H1 (cell line): ENCODE data around the gene TNNT1. TPM values are rescaled to one million over a fixed set of nuclear protein-coding genes. Genes with fewer than 3 reads are reported as not detected.

Source experiments
- CTCF ChIA-PET: fragments of 300-600 bp; sonication (Branson Sonifier 250); formaldehyde crosslinking; loops from one replicate; lab custom pipeline; 2021; ENCODE audit not compliant: partially characterized antibody; lab: Charles Lee
- POLR2A ChIA-PET: fragments of 300-600 bp; sonication (Branson Sonifier 250); formaldehyde crosslinking; loops from one replicate; lab custom pipeline; 2021; ENCODE audit warnings: inconsistent platforms; ENCODE audit not compliant: partially characterized antibody; lab: Charles Lee
- DNase-seq, 2 experiments: peaks; one replicate each; pipeline versions ENCODE4 v3.0.0 to v3.0.0-alpha.2; 2010 to 2022; ENCODE audit warnings: low spot score in 2 of 2, low read depth in 1 of 2, mixed read lengths in 1 of 2
- FAIRE-seq: peaks from 2 replicates; lab custom pipeline; 2011; peaks lifted over from hg19 to GRCh38; lab: Jason Lieb, UNC
- H2AFZ ChIP-seq: 2 replicates; pipeline ENCODE4 v1.8.1; 2012; ENCODE audit warnings: low read length, inconsistent platforms
- H2AK5ac ChIP-seq: 2 replicates; pipeline ENCODE4 v1.6.1; 2013; ENCODE audit warnings: low read depth, low read length
- H2BK120ac ChIP-seq: replicated peaks from 2 replicates; pipeline ENCODE3; 2013; ENCODE audit warnings: low read depth, low read length, inconsistent platforms
- H2BK12ac ChIP-seq: 2 replicates; pipeline ENCODE4 v1.6.1; 2013; ENCODE audit warnings: low read depth, low read length
- H2BK15ac ChIP-seq: 2 replicates; pipeline ENCODE4 v1.6.1; 2013; ENCODE audit warnings: low read length
- H2BK20ac ChIP-seq: 2 replicates; pipeline ENCODE4 v1.6.1; 2013; ENCODE audit warnings: low read length
- H2BK5ac ChIP-seq: 2 replicates; pipeline ENCODE4 v1.6.1; 2013; ENCODE audit warnings: low read depth, low read length
- H3K14ac ChIP-seq: 2 replicates; pipeline ENCODE4 v1.6.1; 2013; ENCODE audit warnings: inconsistent platforms; ENCODE audit not compliant: insufficient read length
- H3K18ac ChIP-seq: 2 replicates; pipeline ENCODE4 v1.6.1; 2013; ENCODE audit warnings: low read length; ENCODE audit errors: extremely low read depth
- H3K23ac ChIP-seq: 2 replicates; pipeline ENCODE4 v1.6.1; 2013; ENCODE audit warnings: inconsistent platforms; ENCODE audit not compliant: insufficient read length
- H3K23me2 ChIP-seq: 2 replicates; pipeline ENCODE4 v1.6.1; 2013; ENCODE audit warnings: low read depth, low read length
- H3K27ac ChIP-seq: 2 replicates; pipeline ENCODE4 v1.6.1; 2011; ENCODE audit warnings: low read depth, low read length, inconsistent platforms
- H3K27me3 ChIP-seq, 4 experiments: replicated peaks in 1 of 4; 1 replicate in 1 of 4; 2 replicates in 3 of 4; pipeline versions ENCODE4 v1.6.1 to v1.8.1; 2011 to 2013; ENCODE audit warnings: low read length in 3 of 4, mild to moderate bottlenecking in 3 of 4, inconsistent platforms in 2 of 4, mixed read lengths in 2 of 4, moderate library complexity in 1 of 4; ENCODE audit not compliant: control insufficient read depth in 3 of 4, insufficient read depth in 3 of 4; ENCODE audit errors: extremely low read depth in 1 of 4
- H3K36me3 ChIP-seq, 4 experiments: 2 replicates each; pipeline versions ENCODE4 v1.6.1 to v1.8.1; 2011 to 2013; ENCODE audit warnings: mild to moderate bottlenecking in 4 of 4, low read length in 3 of 4, moderate library complexity in 2 of 4, control low read depth in 1 of 4, inconsistent platforms in 1 of 4; ENCODE audit not compliant: insufficient read depth in 4 of 4, control insufficient read depth in 2 of 4
- H3K4ac ChIP-seq: replicated peaks from 2 replicates; pipeline ENCODE3; 2013; ENCODE audit warnings: low read length, low read depth, mixed read lengths, inconsistent platforms; ENCODE audit not compliant: insufficient read length
- H3K4me1 ChIP-seq, 4 experiments: replicated peaks in 1 of 4; 1 replicate in 1 of 4; 2 replicates in 3 of 4; pipeline versions ENCODE4 v1.6.1 to v1.8.1; 2011 to 2013; ENCODE audit warnings: low read length in 3 of 4, inconsistent platforms in 2 of 4, mixed read lengths in 1 of 4; ENCODE audit not compliant: insufficient read depth in 4 of 4, control insufficient read depth in 3 of 4
- H3K4me2 ChIP-seq, 2 experiments: 2 replicates each; pipeline versions ENCODE4 v1.6.1 to v1.8.1; 2011 to 2013; ENCODE audit warnings: low read depth in 2 of 2, low read length in 2 of 2, control low read depth in 1 of 2, inconsistent platforms in 1 of 2, mild to moderate bottlenecking in 1 of 2; ENCODE audit not compliant: insufficient read depth in 1 of 2
- H3K4me3 ChIP-seq, 4 experiments: fragments of 200-600, 300-600 bp in 1 of 4; sonication (generic), shearing (Covaris generic), sonication (Bioruptor Twin) in 1 of 4; 2 replicates each; pipeline versions ENCODE4 v1.5.1 to v1.8.1; 2011 to 2016; ENCODE audit warnings: low read length in 4 of 4, low read depth in 3 of 4, control low read depth in 2 of 4, inconsistent platforms in 2 of 4, mild to moderate bottlenecking in 2 of 4, mixed read lengths in 1 of 4, moderate library complexity in 1 of 4; ENCODE audit not compliant: insufficient read depth in 2 of 4; ENCODE audit errors: extremely low read depth in 1 of 4
- H3K56ac ChIP-seq: replicated peaks from 2 replicates; pipeline ENCODE3; 2013; ENCODE audit warnings: low read depth, mild to moderate bottlenecking, mixed read lengths, low read length, inconsistent platforms; ENCODE audit not compliant: insufficient read length
- H3K79me1 ChIP-seq: 2 replicates; pipeline ENCODE4 v1.6.1; 2013; ENCODE audit warnings: low read depth, low read length, control low read depth
- H3K79me2 ChIP-seq, 2 experiments: 2 replicates each; pipeline versions ENCODE4 v1.6.1 to v1.8.1; 2012 to 2013; ENCODE audit warnings: low read length in 2 of 2, mild to moderate bottlenecking in 2 of 2, inconsistent platforms in 1 of 2; ENCODE audit not compliant: insufficient read depth in 2 of 2, control insufficient read depth in 1 of 2
- H3K9ac ChIP-seq, 4 experiments: replicated peaks in 1 of 4; 1 replicate in 1 of 4; 2 replicates in 3 of 4; pipeline versions ENCODE4 v1.6.1 to v1.8.1; 2011 to 2013; ENCODE audit warnings: low read depth in 3 of 4, low read length in 3 of 4, control low read depth in 2 of 4, mild to moderate bottlenecking in 2 of 4, moderate library complexity in 2 of 4, inconsistent platforms in 1 of 4; ENCODE audit errors: extremely low read depth in 1 of 4
- H3K9me3 ChIP-seq, 2 experiments: 2 replicates each; pipeline versions ENCODE4 v1.6.1 to v1.8.1; 2012 to 2013; ENCODE audit warnings: mild to moderate bottlenecking in 2 of 2, moderate library complexity in 2 of 2, control low read depth in 1 of 2, inconsistent platforms in 1 of 2, low read depth in 1 of 2, low read length in 1 of 2, mixed read lengths in 1 of 2; ENCODE audit not compliant: insufficient read depth in 2 of 2
- H4K20me1 ChIP-seq, 2 experiments: replicated peaks in 1 of 2; 2 replicates each; pipeline versions ENCODE3 to v1.8.1; 2011 to 2013; ENCODE audit warnings: inconsistent platforms in 2 of 2, low read length in 2 of 2, mild to moderate bottlenecking in 1 of 2; ENCODE audit not compliant: insufficient read depth in 2 of 2, control insufficient read depth in 1 of 2
- H4K5ac ChIP-seq: 2 replicates; pipeline ENCODE4 v1.6.1; 2013; ENCODE audit warnings: low read length, low read depth, mixed read lengths, inconsistent platforms; ENCODE audit not compliant: insufficient read length
- H4K8ac ChIP-seq: 2 replicates; pipeline ENCODE4 v1.8.0; 2013; ENCODE audit warnings: mild to moderate bottlenecking, moderate library complexity, low read length, inconsistent platforms; ENCODE audit not compliant: insufficient read depth; ENCODE audit errors: extremely low read depth
- H4K91ac ChIP-seq: replicated peaks from 2 replicates; pipeline ENCODE3; 2013; ENCODE audit warnings: low read length, mixed read lengths, inconsistent platforms; ENCODE audit not compliant: insufficient read length
- EP300 ChIP-seq, 2 experiments: IDR thresholded peaks; 1 replicate in 1 of 2; 2 replicates in 1 of 2; pipeline ENCODE4 v1.6.1; 2011 to 2012; ENCODE audit warnings: low read depth in 2 of 2, low read length in 2 of 2, mild to moderate bottlenecking in 2 of 2, borderline replicate concordance in 1 of 2, inconsistent platforms in 1 of 2, moderate library complexity in 1 of 2
- FOSL1 ChIP-seq: IDR thresholded peaks from 2 replicates; pipeline ENCODE4 v1.6.1; 2011; ENCODE audit warnings: mild to moderate bottlenecking, low read depth, low read length, moderate library complexity; ENCODE audit not compliant: insufficient read depth
- HDAC6 ChIP-seq: IDR thresholded peaks from one replicate; pipeline ENCODE4 v1.7.1; 2012; ENCODE audit warnings: low read depth, mild to moderate bottlenecking, inconsistent platforms, low read length, moderate library complexity
- JUN ChIP-seq: IDR thresholded peaks from 2 replicates; pipeline ENCODE4 v1.6.1; 2011; ENCODE audit warnings: low read depth, mild to moderate bottlenecking, improper control_type of control experiment, low read length
- NRF1 ChIP-seq: IDR thresholded peaks from 2 replicates; pipeline ENCODE4 v1.6.1; 2011; ENCODE audit warnings: mild to moderate bottlenecking, low read depth, low read length, improper control_type of control experiment
- POLR2A ChIP-seq, 2 experiments: IDR thresholded peaks; 1 replicate in 1 of 2; 2 replicates in 1 of 2; pipeline ENCODE4 v1.6.1; 2011; ENCODE audit warnings: low read depth in 2 of 2, low read length in 2 of 2, mild to moderate bottlenecking in 2 of 2; ENCODE audit errors: control extremely low read depth in 1 of 2
- TBP ChIP-seq: IDR thresholded peaks from 2 replicates; pipeline ENCODE4 v1.6.1; 2011; ENCODE audit warnings: low read depth, low read length, improper control_type of control experiment
- WGBS, 2 experiments: shearing (Covaris generic) in 1 of 2; methylation state at CpG; one replicate each; pipeline versions ENCODE4 v1.1.6 to v1.1.7; 2013 to 2015; ENCODE audit warnings: low lambda C conversion rate in 2 of 2, mixed read lengths in 2 of 2, inconsistent platforms in 1 of 2, low coverage in 1 of 2, missing lambda C conversion rate in 1 of 2; ENCODE audit not compliant: insufficient replicate concordance in 2 of 2, insufficient coverage in 1 of 2, insufficient read length in 1 of 2; ENCODE audit errors: extremely low coverage in 1 of 2, missing lambda C conversion rate in 1 of 2; 5-methylcytosine and 5-hydroxymethylcytosine counted together
- polyA plus RNA-seq, 7 experiments: library from polyadenylated mRNA; depleted of rRNA in 3 of 7; stranded (reverse) in 5 of 7; unstranded in 2 of 7; fragments of >200 nt in 5 of 7; fragments of 200-250 nt in 2 of 7; gene quantifications; 1 replicate in 5 of 7; 2 replicates in 1 of 7; 4 replicates in 1 of 7; pipeline versions ENCODE4 v1.2.1 to v1.2.3, GENCODE V29; 2011 to 2013; ENCODE audit warnings: missing spikeins in 2 of 7, mixed read lengths in 2 of 7
- total RNA-seq: library from RNA; stranded (reverse); fragmentation: NEBNext Ultra II Directional; extraction: Animal tissue kit (Norgen Biotek cat#: 25700); gene quantifications from 2 replicates; pipeline ENCODE4 v1.2.1, GENCODE V29; 2021
- TF ChIP-seq, protein P1 (sequence below), 3 experiments: IDR thresholded peaks; 1 replicate in 2 of 3; 2 replicates in 1 of 3; pipeline versions ENCODE4 v1.5.1 to v1.6.1; 2011; ENCODE audit warnings: low read length in 3 of 3, mild to moderate bottlenecking in 3 of 3, inconsistent platforms in 2 of 3, low read depth in 1 of 3, moderate library complexity in 1 of 3; ENCODE audit not compliant: insufficient read depth in 1 of 3; ENCODE audit errors: control extremely low read depth in 1 of 3

The TNNT1 gene
- total and polyA plus RNA-seq, 2 of the 8 experiments (the other 6 are each of a cell fraction or from before 2014, with no cell fraction given) = 69.6 to 107 TPM

DNA sequence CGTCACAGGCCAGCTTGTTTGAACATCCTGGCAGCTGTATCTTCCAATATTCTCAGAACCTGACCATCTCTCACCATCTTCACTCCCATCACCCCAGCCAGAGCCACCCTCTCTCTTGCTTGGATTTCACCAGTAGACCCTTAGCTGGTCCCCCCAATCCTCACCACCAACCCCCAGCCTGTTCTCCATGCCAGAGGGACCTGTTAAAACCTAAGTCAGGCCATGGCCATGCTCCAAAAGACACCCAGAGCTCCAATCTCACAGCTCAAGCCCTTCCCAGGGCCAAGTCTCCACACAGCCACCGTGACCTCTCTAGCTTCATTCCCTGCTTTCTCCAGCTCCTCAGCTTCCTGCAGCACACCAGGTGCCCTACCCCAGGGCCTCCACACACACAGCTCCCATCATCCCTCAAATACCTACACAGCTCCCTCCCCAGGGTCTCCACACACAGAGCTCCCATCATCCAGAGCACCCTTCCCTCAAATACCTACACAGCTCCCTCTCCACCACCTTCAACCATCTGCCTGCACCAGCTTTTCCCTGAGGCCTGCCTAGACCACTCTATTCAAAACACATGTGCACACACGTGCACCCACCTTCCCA lies 59.6 kb downstream of the TNNT1 start:
- Histone ChIP-seq H3K36me3 (peaks cover 0 to 5% (median 2%) of the 10 kb centered on the region in 4 experiments; a peak in 2 of 8 replicates), H3K79me2 (no peaks in the 10 kb centered on the region), H4K8ac (no peak overlapping the region), H2BK5ac (no peak overlapping the region), H3K23me2 (peaks cover 21% of the 10 kb centered on the region), H2AFZ (no peak overlapping the region), H3K4me1 (peaks cover 0 to 40% (median 27%) of the 10 kb centered on the region in 4 experiments; a peak in 6 of 7 replicates), H3K18ac (no peak overlapping the region), H3K9me3 (no peaks in the 10 kb centered on the region), H2BK20ac (no peak overlapping the region), H3K9ac (no peak overlapping the region), H3K79me1 (no peaks in the 10 kb centered on the region; the same call in 1 of the 2 replicates), H3K27me3 (peaks cover 0 to 3% (median 1%) of the 10 kb centered on the region in 4 experiments; a peak in 3 of 7 replicates), H3K4me3 (no peak overlapping the region), H4K91ac (no peak overlapping the region), H3K56ac (no peak overlapping the region), H3K4me2 (no peak overlapping the region), H3K27ac (no peak overlapping the region), H2BK120ac (no peak overlapping the region), H4K20me1 (peaks cover 12 to 15% of the 10 kb centered on the region in 2 experiments), H3K14ac (no peak overlapping the region), H2BK12ac (no peak overlapping the region), H2BK15ac (0 out of 2 replicates have a peak overlapping the region, but pooled peaks have one; percentile 8), H2AK5ac (no peak overlapping the region), H4K5ac (no peak overlapping the region), H3K4ac (no peak overlapping the region), H3K23ac (no peak overlapping the region)
- ChIA-PET CTCF (interaction anchor here (0.5 to 4.5 kb wide), 24 partner anchors 9 to 608 kb away, joined by 3 to 26 read pairs (median 5); partner anchors contain the start of genes DNAAF3, EPS8L1, PPP1R12C and TMEM238), POLR2A (interaction anchor here (0.6 to 8.7 kb wide), 9 partner anchors 9 to 627 kb away, joined by 3 to 72 read pairs (median 3); partner anchors contain the start of gene PPP1R12C)
- WGBS, 2 experiments = 89% methylated on average over 3 of the region's 3 CpGs; no CpG with 5 or more reads in 1 of the 2 experiments
- FAIRE-seq (no peak), DNase-seq (no peak)
- TF ChIP-seq, protein P1, sequence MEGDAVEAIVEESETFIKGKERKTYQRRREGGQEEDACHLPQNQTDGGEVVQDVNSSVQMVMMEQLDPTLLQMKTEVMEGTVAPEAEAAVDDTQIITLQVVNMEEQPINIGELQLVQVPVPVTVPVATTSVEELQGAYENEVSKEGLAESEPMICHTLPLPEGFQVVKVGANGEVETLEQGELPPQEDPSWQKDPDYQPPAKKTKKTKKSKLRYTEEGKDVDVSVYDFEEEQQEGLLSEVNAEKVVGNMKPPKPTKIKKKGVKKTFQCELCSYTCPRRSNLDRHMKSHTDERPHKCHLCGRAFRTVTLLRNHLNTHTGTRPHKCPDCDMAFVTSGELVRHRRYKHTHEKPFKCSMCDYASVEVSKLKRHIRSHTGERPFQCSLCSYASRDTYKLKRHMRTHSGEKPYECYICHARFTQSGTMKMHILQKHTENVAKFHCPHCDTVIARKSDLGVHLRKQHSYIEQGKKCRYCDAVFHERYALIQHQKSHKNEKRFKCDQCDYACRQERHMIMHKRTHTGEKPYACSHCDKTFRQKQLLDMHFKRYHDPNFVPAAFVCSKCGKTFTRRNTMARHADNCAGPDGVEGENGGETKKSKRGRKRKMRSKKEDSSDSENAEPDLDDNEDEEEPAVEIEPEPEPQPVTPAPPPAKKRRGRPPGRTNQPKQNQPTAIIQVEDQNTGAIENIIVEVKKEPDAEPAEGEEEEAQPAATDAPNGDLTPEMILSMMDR (IDR thresholded peaks at IDR 0.05; ENCODE audit: control extremely low read depth in 1 of 3, insufficient read depth in 1 of 3, low read depth in 1 of 3, low read length in 3 of 3) = no peak
- TF ChIP-seq FOSL1 = no peak
- no peak for TF ChIP-seq EP300 (IDR thresholded peaks at IDR 0.05; ENCODE audit: borderline replicate concordance in 1 of 2, low read depth in 2 of 2, low read length in 2 of 2)
- no peak for TF ChIP-seq JUN
- TF ChIP-seq TBP = no peak
- no peak for TF ChIP-seq POLR2A (IDR thresholded peaks at IDR 0.05; ENCODE audit: control extremely low read depth in 1 of 2, low read depth in 2 of 2, low read length in 2 of 2)
- no peak for TF ChIP-seq NRF1
- no peak for TF ChIP-seq HDAC6
